NB4 (cell line): ENCODE measurements around the gene SIGLEC12.

Experiments used
- DNase-seq: peaks from one replicate; pipeline ENCODE4 v3.0.0; 2010; ENCODE audit warnings: low read depth
- H3K4me3 ChIP-seq: one replicate; pipeline ENCODE4 v1.5.1; 2011; ENCODE audit warnings: mild to moderate bottlenecking, low read depth, low read length, moderate library complexity
- CTCF ChIP-seq: IDR thresholded peaks from one replicate; pipeline ENCODE4 v1.5.1; 2012; ENCODE audit warnings: low read depth, low read length
- MAX ChIP-seq: IDR thresholded peaks from 2 replicates; pipeline ENCODE4 v1.6.1; 2011; ENCODE audit warnings: low read depth, low read length
- MYC ChIP-seq: IDR thresholded peaks from 2 replicates; pipeline ENCODE4 v1.6.1; 2011; ENCODE audit warnings: low read depth, low read length
- POLR2A ChIP-seq: IDR thresholded peaks from 2 replicates; pipeline ENCODE4 v1.6.1; 2011; ENCODE audit warnings: mild to moderate bottlenecking; ENCODE audit not compliant: insufficient read length; ENCODE audit errors: extremely low read depth

Gene SIGLEC12

GRCh38 chr19:51485960-51486660 is 15.5 kb downstream of the SIGLEC12 start:
- TF ChIP-seq MYC: no peak
- TF ChIP-seq MAX: no peak
- no peak for TF ChIP-seq CTCF
- TF ChIP-seq POLR2A: no peak
- DNase-seq: no peak
- no peak overlapping the region for H3K4me3 ChIP-seq

- H3K4me3 ChIP-seq: no peak overlapping the region
- peak; percentile 63 for DNase-seq
- TF ChIP-seq POLR2A: no peak
Observed at GRCh38 chr19:51480590-51480989, 21.0 kb downstream of the SIGLEC12 start.

GRCh38 chr19:51479531-51480331 is 21.9 kb downstream of the SIGLEC12 start:
- no peak for DNase-seq
- H3K4me3 ChIP-seq: no peak overlapping the region
- TF ChIP-seq MAX (no peak), MYC (no peak), POLR2A (no peak), CTCF (no peak)

- H3K4me3 ChIP-seq: no peak within 1 kb of the TSS
- DNase-seq: no peak
- TF ChIP-seq MYC: no peak
Observed at GRCh38 chr19:51478381-51479234, 23.0 kb downstream of the SIGLEC12 start, which contains the start of gene CEACAM18. CEACAM18 (plus strand) TSS chr19:51478539.

GRCh38 chr19:51477344-51477743 is 24.3 kb downstream of the SIGLEC12 start:
- no peak for DNase-seq
- no peak overlapping the region for H3K4me3 ChIP-seq
- TF ChIP-seq MAX: no peak
- no peak for TF ChIP-seq CTCF
- no peak for TF ChIP-seq POLR2A
- TF ChIP-seq MYC: no peak

GRCh38 chr19:51476164-51476563 is 25.4 kb downstream of the SIGLEC12 start:
- no peak overlapping the region for H3K4me3 ChIP-seq
- no peak for DNase-seq
- TF ChIP-seq MAX (no peak), MYC (no peak), CTCF (no peak)
